Activated CD8-positive, alpha-beta memory T cell treated with anti-CD3 and anti-CD28 coated beads, Interleukin-2, amount 50 U/mL, for 24 hours (primary cell): ENCODE results near the gene ANKH.

ENCODE experiments used
- DNase-seq: peaks from one replicate; pipeline ENCODE4 v3.0.0-alpha.2; 2020; ENCODE audit errors: extremely low read depth

Gene ANKH

DNA sequence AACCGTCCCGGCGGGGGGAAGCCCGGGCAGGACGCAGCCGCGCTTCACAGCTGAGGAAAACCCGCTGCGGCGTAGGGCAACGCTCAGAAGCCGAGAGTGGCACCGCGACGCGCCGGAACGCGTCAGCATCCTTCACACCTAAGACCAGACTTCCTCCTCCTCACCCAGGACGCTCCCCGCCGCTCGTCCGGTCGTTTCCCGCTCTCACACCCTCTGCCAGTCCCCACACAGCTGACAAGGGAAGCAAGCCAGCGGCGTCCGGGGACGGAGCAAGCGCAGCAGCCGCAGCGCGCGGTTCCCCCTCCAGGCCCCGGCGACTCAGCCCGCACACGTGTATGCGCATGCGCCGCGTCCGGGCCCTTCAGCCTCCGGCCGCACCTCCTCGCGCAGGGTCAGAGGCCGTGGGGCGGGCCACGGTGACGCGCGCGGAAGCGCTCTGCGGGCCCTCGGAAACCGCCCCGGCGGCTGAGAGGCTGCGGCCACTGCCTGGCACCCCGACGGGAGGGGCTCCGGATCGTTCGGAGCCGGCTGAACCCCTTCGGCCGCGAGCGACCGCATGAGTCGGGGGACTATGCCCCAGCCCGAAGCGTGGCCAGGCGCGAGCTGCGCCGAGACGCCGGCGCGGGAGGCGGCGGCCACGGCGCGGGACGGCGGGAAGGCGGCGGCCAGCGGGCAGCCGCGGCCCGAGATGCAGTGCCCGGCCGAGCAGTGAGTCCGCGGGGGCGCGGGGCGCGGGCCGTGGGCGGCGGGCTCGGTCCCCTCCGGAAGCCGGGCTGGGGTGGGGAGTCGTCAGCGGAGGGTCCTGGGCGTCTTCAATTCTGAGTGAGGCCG, 207.1 kb downstream of the ANKH start, which contains the start of gene OTULIN:
Gene OTULIN, plus strand, starts transcription at position 449 of the 831 bp plus-strand sequence. Its CDS starts 108 bp downstream, at position 557.
- DNase-seq, result peak; percentile 61

GRCh38 chr5:14663734-14664269, 207.8 kb downstream of the ANKH start:
- no peak for DNase-seq

DNA sequence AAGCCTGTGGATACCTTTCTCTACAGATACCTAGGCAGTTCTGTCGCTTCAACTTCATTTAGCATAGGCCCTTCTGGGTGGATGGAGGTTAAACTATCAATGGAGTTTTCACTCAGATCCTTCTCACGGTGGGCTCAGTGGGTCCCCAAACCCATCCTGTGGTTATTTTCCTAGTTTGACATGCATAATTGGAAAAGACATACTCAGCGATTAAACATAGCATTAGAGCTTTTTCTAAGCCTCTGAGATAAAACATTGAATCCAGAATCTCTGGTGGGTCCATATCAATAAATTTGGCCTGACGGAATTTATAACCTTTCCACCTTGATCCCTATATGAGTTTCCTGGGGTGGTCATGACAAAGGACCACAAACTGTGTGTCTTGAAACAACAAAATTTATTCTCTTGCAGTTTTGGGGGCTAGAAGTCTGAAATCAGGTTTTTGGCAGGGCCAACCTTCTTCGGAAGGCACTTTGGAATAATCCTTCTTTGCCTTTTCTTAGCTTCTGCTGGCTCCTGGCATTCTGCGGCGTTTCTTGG, 208.8 kb downstream of the ANKH start:
- DNase-seq, result no peak

GRCh38 chr5:14660833-14661232, 210.7 kb downstream of the ANKH start:
- no peak for DNase-seq

- DNase-seq, result no peak
Observed at GRCh38 chr5:14659821-14660607, 211.6 kb downstream of the ANKH start.

GRCh38 chr5:14656898-14657297, 214.7 kb downstream of the ANKH start:
- DNase-seq, result no peak

GRCh38 chr5:14655146-14655741, 216.3 kb downstream of the ANKH start:
- no peak for DNase-seq
